ENCODE results near the gene UCK2.

- TF ChIP-seq CTCF (IDR thresholded peaks at IDR 0.05) = no peak
- TF ChIP-seq POLR2AphosphoS5 (IDR thresholded peaks at IDR 0.05) = no peak
- TF ChIP-seq EP300 (IDR thresholded peaks at IDR 0.05) = no peak
- no peak for TF ChIP-seq POLR2A (IDR thresholded peaks at IDR 0.05)
Measured at GRCh38 chr1:165834881-165835280, 7.5 kb downstream of the UCK2 start.

Data from sigmoid colon (tissue), 4 donors.